GM12892 (cell line): ENCODE results near the gene MED12L.

Experiments used
- POLR2A ChIP-seq: IDR thresholded peaks from 2 replicates; pipeline ENCODE4 v1.6.1; 2011; ENCODE audit warnings: low read depth, low read length, control low read depth
- POLR2AphosphoS5 ChIP-seq: IDR thresholded peaks from 2 replicates; pipeline ENCODE4 v1.6.1; 2011; ENCODE audit warnings: low read depth, low read length, control low read depth
- TAF1 ChIP-seq: IDR thresholded peaks from 2 replicates; pipeline ENCODE4 v1.6.1; 2011; ENCODE audit warnings: low read depth, mild to moderate bottlenecking, control low read depth, low read length, borderline replicate concordance

DNA sequence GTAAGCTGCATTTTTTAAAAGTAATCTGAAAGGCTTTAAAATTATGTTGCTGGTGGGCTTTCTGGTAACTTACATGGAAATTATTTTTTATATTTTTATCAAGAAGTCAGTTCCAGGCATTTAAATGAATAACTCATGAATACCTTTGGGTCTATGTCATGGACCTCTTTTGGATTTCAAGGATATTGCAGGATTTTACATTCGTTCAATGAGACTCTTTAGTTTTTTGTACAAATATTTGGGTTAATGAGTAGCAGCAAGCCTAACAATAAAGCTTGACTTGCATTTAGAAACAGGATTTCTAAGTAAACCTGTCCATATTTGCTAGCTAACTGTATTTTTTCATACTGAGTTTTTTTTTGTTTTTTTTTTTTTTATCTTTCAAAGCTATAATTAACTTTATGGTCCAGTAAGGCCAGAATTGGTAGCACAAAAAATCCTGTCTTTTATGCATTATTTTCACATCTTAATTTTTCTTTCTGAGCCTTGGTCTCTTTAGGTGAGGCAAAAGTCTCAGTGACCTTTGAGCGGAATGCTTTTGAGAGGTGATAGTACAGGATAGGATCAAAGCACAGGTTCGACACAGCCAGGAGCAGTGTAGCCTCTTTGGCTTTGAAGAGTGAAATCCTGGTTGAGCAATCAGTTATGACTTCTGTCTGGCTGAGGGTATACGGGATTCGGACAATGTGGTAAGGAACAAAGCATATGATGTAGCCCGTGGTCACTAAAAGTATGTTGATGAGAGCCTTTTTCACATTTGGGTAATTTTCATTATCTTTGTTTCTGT lies 112.7 kb downstream of the MED12L start:
- TF ChIP-seq POLR2A (no peak), POLR2AphosphoS5 (no peak), TAF1 (no peak)
